DND-41 (cell line): Measurements from ENCODE around the gene LIMD2.
A peak's percentile ranks its signal among the peaks of the same experiment; 100 is the strongest.

ENCODE experiments used
- ATAC-seq: fragments of 200-7000 bp; cut with Tn5 transposase; 3 replicates; pipeline ENCODE4 v1.9.1; 2021; ENCODE audit warnings: low read depth; ENCODE audit not compliant: insufficient read depth
- DNase-seq: peaks from one replicate; pipeline ENCODE4 v3.0.0-alpha.2; 2020
- H2AFZ ChIP-seq: 2 replicates; pipeline ENCODE4 v1.6.0; 2012; ENCODE audit warnings: low read depth, low read length
- H3K27ac ChIP-seq: 2 replicates; pipeline ENCODE4 v1.5.1; 2012; ENCODE audit warnings: low read length, inconsistent platforms
- H3K27me3 ChIP-seq: fragments of 200-600 bp; sonication (generic); 2 replicates; pipeline ENCODE4 v1.6.0; 2012; ENCODE audit warnings: low read length, mild to moderate bottlenecking, inconsistent platforms; ENCODE audit not compliant: insufficient read depth, poor library complexity
- H3K36me3 ChIP-seq: 2 replicates; pipeline ENCODE4 v1.5.1; 2012; ENCODE audit warnings: low read length, inconsistent platforms; ENCODE audit not compliant: insufficient read depth
- H3K4me1 ChIP-seq: 2 replicates; pipeline ENCODE4 v1.5.1; 2012; ENCODE audit warnings: mild to moderate bottlenecking, low read length; ENCODE audit not compliant: insufficient read depth
- H3K4me2 ChIP-seq: 2 replicates; pipeline ENCODE4 v1.6.0; 2012; ENCODE audit warnings: mild to moderate bottlenecking, moderate library complexity, low read length, inconsistent platforms; ENCODE audit not compliant: insufficient read depth
- H3K4me3 ChIP-seq, 2 experiments: fragments of 200-600 bp in 1 of 2; shearing (Covaris generic) in 1 of 2; 2 replicates each; pipeline ENCODE4 v1.5.1; 2012 to 2016; ENCODE audit warnings: inconsistent platforms in 2 of 2, low read length in 2 of 2, mild to moderate bottlenecking in 2 of 2, low read depth in 1 of 2, moderate library complexity in 1 of 2
- H3K79me2 ChIP-seq: 2 replicates; pipeline ENCODE4 v1.6.0; 2012; ENCODE audit warnings: low read length, inconsistent platforms; ENCODE audit not compliant: insufficient read depth
- H3K9ac ChIP-seq: 2 replicates; pipeline ENCODE4 v1.6.0; 2012; ENCODE audit warnings: low read depth, mild to moderate bottlenecking, inconsistent platforms, low read length, moderate library complexity
- H3K9me3 ChIP-seq: 2 replicates; pipeline ENCODE4 v1.5.1; 2012; ENCODE audit warnings: low read length, moderate library complexity, mild to moderate bottlenecking, inconsistent platforms; ENCODE audit not compliant: insufficient read depth, severe bottlenecking
- H4K20me1 ChIP-seq: 2 replicates; pipeline ENCODE4 v1.6.0; 2012; ENCODE audit warnings: low read length; ENCODE audit not compliant: insufficient read depth
- EZH2 ChIP-seq: IDR thresholded peaks from 3 replicates; pipeline ENCODE4 v1.6.1; 2012; ENCODE audit warnings: borderline replicate concordance, low read depth, mild to moderate bottlenecking, moderate library complexity, low read length, inconsistent platforms; ENCODE audit not compliant: severe bottlenecking
- TF ChIP-seq, protein P1 (sequence below): IDR thresholded peaks from 2 replicates; pipeline ENCODE4 v1.5.1; 2012; ENCODE audit warnings: borderline replicate concordance, low read length, moderate library complexity, mild to moderate bottlenecking; ENCODE audit not compliant: poor library complexity, severe bottlenecking; ENCODE audit errors: extremely low read depth

LIMD2 gene

DNA sequence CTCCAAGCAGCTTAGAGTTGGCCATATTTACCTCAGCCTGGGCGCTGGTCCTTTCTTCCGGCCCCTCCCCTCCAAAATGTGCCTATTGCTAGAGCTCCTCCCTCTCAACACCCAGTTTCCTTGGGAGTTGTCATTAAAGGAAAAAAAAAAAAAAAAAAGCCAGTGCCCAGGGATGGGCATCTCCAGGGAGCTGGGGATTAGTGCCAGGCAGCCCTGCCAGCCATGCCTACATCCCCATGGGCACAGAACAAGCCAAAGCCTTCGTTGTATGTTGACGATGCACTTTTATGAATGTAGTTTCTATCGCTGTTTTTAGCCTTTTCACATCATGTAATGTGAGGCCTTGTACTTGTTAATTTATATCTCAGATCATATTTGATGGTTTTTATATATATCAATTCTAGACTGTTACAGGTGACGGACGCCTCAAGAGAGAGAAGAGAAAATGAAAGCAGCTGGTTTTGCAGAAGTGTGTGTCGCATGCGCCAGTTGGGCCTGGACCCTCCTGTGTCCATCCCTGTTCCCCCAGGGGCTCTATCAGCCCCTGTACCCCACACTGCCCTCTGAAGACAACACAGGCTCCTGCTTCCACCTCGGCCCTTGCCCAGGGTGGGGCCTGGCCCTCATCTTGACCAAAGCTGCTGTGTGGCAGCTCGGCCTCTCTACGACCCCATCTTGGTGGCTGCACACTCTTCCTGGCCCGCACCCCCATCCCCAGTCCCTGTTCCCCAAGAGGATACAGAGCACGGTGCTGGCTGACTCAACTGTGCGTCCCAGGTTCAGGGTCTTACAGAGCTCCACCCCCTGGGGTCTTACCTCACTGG is 4.8 kb downstream of the LIMD2 start:
- no peak for ATAC-seq
- no peak for DNase-seq
- no peak overlapping the region for H3K4me2 ChIP-seq
- peaks cover 32% of the 10 kb centered on the region for H4K20me1 ChIP-seq
- TF ChIP-seq EZH2 = no peak
- TF ChIP-seq, protein P1, sequence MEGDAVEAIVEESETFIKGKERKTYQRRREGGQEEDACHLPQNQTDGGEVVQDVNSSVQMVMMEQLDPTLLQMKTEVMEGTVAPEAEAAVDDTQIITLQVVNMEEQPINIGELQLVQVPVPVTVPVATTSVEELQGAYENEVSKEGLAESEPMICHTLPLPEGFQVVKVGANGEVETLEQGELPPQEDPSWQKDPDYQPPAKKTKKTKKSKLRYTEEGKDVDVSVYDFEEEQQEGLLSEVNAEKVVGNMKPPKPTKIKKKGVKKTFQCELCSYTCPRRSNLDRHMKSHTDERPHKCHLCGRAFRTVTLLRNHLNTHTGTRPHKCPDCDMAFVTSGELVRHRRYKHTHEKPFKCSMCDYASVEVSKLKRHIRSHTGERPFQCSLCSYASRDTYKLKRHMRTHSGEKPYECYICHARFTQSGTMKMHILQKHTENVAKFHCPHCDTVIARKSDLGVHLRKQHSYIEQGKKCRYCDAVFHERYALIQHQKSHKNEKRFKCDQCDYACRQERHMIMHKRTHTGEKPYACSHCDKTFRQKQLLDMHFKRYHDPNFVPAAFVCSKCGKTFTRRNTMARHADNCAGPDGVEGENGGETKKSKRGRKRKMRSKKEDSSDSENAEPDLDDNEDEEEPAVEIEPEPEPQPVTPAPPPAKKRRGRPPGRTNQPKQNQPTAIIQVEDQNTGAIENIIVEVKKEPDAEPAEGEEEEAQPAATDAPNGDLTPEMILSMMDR = no peak
- H3K4me3 ChIP-seq = no peak overlapping the region
- H3K79me2 ChIP-seq = peaks cover 12% of the 10 kb centered on the region
- peaks cover 83% of the 10 kb centered on the region for H3K36me3 ChIP-seq
- peaks cover 21% of the 10 kb centered on the region for H3K4me1 ChIP-seq
- no peak overlapping the region for H3K9ac ChIP-seq
- no peak overlapping the region for H2AFZ ChIP-seq
- H3K9me3 ChIP-seq = no peaks in the 10 kb centered on the region
- no peaks in the 10 kb centered on the region for H3K27me3 ChIP-seq
- 0 out of 2 replicates have a peak overlapping the region, but pooled peaks have one; percentile 17 for H3K27ac ChIP-seq

DNA sequence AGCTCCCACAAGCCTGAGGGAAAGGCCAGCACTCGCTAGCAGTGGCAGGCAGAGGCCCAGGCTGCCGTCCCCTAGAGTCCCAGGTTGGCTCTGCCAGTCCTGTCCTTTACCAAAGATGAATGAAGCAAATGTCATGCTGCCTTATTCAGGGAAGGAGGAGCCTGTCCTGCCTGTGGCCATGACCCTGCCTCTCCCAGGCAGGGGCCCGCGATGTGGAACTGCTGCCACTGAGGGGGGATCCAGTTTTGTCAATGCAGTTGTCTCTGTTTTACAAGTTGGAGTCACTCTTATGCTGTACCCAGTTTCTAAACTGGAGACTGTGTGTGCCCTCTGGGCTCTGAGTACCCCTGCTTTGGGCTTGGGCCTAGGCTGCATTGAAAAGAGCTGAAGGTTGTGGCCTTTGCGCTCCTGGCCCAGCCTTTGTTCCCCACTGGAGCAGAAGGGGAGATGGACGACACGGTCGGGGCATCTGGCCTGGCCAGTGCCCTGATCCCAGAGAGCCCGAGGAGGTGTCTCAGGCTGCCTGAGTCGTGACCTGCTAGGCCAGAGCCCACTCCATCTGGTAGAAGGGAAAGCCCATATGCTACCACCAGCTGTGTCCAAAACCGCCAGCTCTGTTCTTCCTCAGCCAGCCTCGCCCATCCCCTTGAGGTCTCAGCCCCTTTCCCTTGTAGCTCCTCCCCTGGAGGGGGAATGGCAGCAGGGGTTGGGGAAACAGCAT is 5.5 kb downstream of the LIMD2 start:
- Histone ChIP-seq H3K27me3 (no peaks in the 10 kb centered on the region), H3K4me1 (peaks cover 20% of the 10 kb centered on the region), H3K79me2 (peaks cover 12% of the 10 kb centered on the region), H4K20me1 (peaks cover 32% of the 10 kb centered on the region), H3K27ac (no peak overlapping the region), H3K36me3 (peaks cover 91% of the 10 kb centered on the region), H3K4me2 (no peak overlapping the region), H3K9ac (no peak overlapping the region), H2AFZ (no peak overlapping the region), H3K9me3 (no peaks in the 10 kb centered on the region), H3K4me3 (no peak overlapping the region)
- TF ChIP-seq, protein P1 = no peak
- ATAC-seq = no peak
- peak; percentile 28 for DNase-seq

DNA sequence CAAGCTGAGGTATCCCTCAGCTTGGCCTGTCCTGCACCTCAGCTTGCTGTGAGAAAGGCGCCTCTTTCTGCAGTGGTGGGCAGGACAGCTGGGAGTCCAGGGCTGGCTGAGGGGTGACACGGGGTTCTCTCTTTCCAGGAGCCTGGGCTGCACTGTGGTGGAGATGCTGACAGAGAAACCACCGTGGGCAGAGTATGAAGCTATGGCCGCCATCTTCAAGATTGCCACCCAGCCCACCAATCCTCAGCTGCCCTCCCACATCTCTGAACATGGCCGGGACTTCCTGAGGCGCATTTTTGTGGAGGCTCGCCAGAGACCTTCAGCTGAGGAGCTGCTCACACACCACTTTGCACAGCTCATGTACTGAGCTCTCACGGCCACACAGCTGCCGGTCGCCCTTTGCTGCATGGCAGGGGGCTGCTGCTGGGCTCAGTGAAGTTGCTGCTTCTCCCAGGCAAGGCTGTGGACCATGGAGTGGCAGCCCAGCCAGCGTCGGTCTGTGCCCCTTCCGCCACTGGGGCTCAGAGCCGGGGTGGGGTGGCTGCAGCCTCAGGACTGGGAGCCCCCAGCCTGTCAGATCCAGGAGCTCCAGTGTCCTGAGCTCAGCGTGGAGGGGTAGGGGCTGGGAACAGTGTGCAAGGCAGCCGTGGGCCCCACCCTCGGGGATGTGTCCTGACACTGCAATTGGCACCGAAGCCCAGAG is 6.4 kb downstream of the LIMD2 start:
- Histone ChIP-seq H3K9me3 (no peaks in the 10 kb centered on the region), H3K9ac (no peak overlapping the region), H3K79me2 (peaks cover 6% of the 10 kb centered on the region), H3K27me3 (no peaks in the 10 kb centered on the region), H4K20me1 (peaks cover 26% of the 10 kb centered on the region), H3K36me3 (peaks cover 95% of the 10 kb centered on the region), H3K4me3 (no peak overlapping the region), H3K27ac (no peak overlapping the region), H2AFZ (no peak overlapping the region), H3K4me2 (no peak overlapping the region), H3K4me1 (peaks cover 13% of the 10 kb centered on the region)
- DNase-seq = no peak
- no peak for ATAC-seq
- TF ChIP-seq, protein P1 = no peak
- TF ChIP-seq EZH2 = no peak
